ENCODE measurements around the gene IPO13.

The IPO13 gene, protein sequence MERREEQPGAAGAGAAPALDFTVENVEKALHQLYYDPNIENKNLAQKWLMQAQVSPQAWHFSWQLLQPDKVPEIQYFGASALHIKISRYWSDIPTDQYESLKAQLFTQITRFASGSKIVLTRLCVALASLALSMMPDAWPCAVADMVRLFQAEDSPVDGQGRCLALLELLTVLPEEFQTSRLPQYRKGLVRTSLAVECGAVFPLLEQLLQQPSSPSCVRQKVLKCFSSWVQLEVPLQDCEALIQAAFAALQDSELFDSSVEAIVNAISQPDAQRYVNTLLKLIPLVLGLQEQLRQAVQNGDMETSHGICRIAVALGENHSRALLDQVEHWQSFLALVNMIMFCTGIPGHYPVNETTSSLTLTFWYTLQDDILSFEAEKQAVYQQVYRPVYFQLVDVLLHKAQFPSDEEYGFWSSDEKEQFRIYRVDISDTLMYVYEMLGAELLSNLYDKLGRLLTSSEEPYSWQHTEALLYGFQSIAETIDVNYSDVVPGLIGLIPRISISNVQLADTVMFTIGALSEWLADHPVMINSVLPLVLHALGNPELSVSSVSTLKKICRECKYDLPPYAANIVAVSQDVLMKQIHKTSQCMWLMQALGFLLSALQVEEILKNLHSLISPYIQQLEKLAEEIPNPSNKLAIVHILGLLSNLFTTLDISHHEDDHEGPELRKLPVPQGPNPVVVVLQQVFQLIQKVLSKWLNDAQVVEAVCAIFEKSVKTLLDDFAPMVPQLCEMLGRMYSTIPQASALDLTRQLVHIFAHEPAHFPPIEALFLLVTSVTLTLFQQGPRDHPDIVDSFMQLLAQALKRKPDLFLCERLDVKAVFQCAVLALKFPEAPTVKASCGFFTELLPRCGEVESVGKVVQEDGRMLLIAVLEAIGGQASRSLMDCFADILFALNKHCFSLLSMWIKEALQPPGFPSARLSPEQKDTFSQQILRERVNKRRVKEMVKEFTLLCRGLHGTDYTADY

DNA sequence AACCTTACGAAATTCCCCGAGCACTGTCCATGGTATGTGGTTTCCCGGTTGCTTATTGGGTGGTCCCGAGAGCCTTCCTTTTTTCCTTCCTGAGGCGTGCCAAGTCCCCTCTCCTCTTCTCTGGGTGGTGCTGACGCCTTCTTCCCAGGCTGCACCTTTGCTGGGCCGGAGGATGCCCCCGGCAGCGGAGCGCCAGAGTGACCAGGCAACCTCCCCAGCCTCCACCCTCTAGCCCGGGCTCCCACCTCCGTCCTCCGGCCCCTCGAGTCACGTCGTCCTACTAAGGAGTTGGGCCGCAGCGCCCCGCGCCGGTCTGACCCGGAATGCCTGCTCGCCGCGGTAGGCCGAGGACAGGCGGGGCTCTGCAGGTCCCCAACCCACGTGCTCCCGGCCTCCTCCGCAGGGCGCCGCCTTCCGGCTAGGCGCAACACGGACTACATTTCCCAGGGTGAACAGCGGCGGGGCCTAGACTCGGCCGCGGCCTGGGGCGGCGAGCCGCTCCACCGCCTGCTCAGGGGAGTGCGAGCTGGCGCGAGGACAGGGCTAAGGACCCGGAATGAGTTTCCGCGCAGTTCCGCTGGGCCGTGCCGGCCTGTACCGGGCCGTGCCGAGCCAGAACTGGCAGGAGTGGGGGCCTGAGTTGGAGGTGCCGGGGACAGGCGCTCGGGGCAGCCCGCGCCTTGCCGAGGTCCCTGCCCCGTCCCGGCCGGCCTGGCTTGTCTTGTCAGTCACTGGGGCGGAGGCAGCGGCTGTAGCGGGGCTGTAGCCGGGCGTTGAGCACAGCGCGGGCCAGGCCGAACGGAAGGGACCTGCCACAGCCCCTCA is at the start of gene IPO13:
IPO13 (plus strand) TSS at position 715 of the 825 bp plus-strand sequence. CDS start 651 bp downstream, outside the sequence.
- DNase-seq, result peak; percentile 97

DNA sequence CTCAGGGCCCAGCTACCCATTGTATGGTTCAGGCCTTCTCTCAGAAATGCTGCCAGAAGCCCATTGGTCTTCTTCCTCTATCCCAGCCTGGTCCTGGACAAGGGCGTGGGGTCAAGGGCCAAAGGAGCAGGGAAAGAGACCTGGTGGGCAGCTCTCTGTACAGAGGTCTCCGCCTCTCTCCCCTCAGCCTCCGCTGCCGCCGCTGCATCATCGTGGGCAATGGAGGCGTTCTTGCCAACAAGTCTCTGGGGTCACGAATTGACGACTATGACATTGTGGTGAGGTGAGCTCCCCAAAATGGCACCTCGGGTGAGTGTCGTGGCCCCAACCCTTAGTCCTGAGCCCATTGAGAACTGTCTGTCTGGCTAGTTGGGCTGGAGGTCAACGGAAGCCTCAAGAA is 47.8 kb upstream of the IPO13 start:
- no peak for DNase-seq

DNA sequence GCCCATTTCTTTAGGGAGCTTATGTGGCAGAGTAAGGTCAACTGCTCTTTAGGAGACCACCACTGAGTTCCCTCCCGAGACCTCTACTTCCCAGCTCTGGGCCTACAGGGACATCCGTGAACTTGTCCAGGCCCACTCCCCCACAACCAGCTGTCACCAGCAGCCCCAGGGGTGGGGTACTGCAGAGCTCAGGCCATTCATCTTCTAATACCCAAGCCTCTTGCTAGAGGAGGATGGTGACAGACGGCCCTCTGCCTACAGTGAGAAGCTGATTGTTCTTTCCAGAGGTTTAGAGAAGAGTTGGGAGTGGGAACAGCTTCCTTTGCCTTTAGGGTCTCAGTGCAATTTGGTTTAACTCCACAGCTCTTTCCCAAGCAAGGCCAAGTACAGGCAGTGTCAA is 46.4 kb upstream of the IPO13 start:
- no peak for DNase-seq

DNA sequence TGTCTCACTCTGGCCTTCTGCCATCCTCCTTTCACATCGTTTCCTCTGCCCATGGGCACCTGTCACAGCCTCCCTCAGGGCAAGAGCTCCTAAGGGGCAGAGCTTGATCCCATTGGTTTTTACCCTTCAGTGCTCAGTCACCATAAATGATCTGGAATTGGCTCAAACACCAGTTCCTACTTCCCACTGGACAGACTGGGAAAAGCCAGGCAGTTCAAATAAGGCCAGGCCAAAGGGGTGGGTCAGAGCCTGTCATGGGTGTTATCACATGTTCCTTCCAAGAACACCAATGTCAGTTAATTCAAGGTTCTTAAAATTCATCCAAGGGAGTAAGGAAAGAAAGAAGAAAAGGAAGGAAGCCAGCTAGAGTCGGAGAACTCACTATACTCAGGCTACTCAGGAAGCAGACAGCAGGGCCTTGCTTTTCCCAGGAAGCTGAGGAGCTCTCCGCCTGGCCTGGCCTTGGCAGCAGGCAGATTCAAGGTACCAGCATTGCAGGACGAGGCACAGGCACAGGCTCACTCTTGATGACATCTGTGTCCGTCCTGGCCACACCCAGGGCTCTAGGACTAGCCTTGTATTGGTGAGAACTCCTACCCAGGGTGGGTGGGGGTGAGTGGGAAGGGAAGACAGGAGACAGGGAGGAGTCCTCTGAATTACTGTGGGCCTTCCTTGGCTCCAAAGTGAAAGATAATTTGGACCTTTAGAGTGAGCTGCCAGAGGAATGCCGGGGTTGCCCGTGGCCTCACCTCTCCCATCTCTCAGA is 45.4 kb upstream of the IPO13 start:
- no peak for DNase-seq

DNA sequence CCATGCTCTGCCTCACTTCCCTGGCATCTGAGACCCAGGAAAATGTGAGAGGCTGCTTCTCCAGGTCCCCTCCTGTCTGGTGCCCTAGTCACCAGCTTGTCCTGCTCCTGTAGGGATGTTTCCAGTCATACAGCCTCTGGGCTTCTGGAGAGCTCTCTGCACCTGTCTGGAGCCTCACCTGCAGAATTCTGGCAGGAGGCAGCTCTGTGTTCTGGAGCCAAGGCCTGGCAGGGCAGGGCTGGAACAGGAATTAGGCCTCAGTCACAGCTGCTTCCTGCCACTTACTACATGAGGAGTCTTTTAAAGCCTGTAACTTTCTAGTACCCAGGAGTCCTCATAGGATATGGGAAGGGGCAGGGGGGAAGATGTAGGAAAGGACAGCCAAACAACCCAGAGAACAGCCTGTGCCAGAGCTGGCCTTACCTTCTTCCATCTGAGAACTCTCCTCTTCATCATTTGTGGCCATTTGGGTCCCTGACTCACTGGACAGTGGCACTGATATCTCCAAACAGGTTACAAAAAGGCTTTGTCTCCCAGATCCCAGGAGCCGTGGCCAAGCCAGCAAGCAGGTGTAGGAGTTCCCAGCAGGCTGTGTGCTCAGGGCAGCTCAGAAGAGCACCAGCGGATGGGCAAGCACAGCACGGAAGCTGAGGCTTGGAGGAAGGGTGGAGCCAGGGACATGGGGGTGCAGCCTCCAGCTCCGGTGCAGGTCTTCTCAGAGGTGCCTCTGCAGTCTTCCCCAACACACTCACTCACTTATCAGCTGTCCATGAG is 44.5 kb upstream of the IPO13 start:
- DNase-seq, result no peak

DNA sequence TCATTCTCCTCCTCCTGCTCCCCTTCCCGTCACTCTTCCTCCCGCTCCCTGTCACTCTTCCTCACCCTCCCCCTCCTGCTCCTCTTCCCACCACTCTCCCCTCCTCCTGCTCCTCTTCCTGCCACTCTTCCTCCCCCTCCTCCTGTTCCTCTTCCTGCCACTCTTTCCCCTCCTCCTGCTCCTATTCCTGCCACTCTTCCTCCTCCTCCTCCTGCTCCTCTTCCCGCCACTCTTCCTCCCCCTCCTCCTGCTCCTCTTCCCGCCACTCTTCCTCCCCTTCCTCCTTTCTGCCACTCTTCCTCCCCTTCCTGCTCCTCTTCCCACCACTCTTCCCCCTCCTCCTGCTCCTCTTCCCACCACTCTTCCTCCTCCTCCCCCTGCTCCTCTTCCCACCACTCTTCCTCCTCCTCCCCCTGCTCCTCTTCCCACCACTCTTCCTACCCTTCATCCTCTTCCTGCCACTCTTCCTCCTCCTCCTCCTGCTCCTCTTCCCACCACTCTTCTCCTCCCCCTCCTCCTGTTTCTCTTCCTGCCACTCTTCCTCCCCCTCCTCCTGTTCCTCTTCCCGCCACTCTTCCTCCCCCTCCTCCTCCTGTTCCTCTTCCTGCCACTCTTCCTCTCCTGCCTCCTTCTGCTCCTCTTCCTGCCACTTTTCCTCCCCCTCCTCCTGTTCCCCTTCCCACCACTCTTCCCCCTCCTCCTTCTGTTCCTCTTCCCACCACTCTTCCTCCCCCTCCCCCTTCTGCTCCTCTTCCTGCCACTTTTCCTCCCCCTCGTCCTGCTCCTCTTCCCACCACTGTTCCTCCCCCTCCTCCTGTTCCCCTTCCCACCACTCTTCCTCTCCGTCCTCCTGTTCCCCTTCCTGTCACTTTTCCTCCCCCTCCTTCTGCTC is 41.8 kb upstream of the IPO13 start:
- no peak for DNase-seq

DNA sequence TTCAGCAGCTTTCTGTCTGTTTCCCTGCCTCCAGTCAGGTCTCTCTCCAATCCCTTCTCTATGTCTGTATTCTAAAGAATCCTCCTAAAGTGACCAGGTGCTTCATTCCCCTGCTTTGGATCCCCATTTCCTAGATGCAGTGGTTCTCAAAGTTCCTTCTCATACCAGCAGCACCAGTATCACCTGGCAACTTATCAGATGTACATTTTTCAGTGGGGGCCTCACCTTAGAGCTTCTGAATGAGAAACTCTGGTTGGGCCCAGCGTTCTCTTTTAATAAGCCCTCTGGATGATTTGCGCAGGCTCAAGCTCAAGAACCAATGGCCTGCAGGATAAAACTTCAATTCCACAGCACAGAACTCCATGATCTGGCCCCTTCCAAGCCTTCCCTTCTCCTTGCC is 38.5 kb upstream of the IPO13 start:
- DNase-seq, result no peak

DNA sequence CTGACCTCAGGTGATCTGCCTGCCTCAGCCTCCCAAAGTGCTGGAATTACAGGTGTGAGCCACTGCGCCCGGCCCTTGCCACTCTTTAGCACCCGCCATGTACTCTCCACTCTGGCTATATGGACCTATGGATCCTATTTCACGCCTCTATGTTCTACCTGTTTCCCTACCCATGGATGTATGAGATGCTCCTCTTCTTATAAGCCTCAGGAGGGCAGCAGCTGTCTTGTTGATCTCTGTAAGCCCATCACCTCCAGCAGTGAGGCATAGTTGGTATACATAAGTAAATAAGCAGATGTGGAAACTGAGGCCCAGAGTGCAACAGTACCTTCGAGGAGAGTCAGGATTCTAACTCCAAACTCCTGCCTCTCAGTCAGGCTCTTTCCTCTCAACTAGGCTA is 37.9 kb upstream of the IPO13 start:
- DNase-seq, result no peak

DNA sequence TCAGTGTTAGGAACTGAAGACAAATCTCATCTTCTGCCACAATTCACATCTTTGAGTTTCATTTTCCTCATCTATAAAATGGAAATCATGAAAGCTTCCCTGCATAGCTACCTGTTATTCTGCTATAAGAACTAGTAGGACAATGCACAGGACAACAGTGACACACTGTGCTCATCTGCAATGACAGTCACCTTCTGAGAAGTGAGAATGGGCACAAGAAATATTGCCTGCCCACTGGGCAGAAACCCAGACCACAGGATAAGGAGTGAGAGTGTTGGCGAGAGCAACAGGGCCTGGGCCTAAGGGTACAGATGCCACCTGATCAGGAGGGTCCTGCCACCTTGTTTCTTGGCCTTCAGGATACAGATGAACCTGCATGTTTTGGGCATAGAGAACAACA is 36.4 kb upstream of the IPO13 start:
- DNase-seq, result no peak

DNA sequence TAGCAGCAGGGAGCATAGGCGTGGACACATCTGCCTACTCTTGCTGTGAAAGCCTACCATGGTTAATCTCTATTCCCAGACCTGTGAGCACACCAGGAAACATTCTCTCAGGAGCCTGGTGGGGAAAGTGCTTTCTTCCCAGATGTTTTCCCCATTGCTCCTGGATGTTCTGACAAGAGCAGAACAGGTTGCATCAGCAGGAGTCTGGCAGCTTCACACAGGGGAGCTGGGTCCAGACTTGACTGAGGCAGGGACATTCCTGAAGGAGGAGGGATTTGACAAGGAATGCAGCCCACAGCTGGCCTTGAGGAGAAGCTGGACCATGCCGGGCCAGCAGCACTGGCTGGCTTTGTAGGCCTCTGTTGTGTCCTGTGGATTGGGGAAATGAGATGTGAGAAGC is 34.1 kb upstream of the IPO13 start:
- no peak for DNase-seq

DNA sequence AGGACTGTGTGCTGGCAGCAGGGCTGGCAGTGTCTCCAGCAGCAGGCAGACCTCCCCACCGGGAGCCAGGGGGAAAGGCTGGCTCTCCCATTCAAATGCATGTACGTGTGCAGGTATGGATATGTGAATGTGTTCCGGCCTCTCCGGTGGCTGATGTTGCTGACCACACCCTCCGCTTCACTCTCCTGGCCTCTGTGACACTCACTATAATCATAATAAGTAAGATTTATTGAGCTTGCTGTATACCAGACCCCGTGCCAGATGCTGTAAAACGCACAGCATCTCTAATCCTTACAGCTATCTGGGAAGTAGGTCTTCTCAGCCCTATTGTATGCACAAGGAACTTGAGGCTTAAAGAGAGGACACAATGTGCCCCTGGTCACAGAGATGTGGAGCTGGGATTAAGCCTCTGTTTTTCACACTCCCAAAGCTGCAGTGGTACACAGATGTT is 33.7 kb upstream of the IPO13 start:
- no peak for DNase-seq

DNA sequence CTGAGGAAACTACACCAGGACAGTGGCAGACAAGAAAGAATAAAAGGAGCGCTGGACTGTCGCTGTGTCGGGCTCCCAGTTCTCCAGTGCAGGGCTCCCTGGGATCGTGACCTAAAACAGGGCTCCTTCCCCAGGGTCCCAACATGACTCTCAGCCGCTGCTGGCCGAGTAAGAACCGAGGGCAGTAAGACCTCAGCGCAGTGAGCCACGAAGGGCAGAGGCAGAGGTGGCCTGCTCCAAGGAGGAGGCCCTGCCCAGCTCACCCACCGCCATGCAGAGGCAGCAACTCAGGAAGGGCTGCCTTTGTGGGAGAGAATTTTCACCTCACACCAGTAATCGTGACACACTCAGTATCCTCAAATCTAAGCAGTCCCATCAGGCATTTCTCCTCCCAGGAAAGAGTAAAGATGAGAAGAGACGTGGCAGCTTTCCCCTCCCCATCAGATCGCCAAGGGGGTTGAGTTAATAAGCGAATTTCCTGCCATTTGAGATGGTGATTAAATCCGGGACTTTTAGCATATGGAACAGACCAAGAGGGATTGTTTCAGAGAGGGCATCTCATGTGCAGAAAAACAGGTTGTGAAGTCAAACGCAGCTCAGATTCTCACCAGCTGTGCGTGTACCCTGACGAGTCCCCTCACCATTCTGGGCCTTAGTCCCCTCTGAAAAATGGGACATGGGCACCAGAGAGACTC is 32.9 kb upstream of the IPO13 start:
- no peak for DNase-seq

DNA sequence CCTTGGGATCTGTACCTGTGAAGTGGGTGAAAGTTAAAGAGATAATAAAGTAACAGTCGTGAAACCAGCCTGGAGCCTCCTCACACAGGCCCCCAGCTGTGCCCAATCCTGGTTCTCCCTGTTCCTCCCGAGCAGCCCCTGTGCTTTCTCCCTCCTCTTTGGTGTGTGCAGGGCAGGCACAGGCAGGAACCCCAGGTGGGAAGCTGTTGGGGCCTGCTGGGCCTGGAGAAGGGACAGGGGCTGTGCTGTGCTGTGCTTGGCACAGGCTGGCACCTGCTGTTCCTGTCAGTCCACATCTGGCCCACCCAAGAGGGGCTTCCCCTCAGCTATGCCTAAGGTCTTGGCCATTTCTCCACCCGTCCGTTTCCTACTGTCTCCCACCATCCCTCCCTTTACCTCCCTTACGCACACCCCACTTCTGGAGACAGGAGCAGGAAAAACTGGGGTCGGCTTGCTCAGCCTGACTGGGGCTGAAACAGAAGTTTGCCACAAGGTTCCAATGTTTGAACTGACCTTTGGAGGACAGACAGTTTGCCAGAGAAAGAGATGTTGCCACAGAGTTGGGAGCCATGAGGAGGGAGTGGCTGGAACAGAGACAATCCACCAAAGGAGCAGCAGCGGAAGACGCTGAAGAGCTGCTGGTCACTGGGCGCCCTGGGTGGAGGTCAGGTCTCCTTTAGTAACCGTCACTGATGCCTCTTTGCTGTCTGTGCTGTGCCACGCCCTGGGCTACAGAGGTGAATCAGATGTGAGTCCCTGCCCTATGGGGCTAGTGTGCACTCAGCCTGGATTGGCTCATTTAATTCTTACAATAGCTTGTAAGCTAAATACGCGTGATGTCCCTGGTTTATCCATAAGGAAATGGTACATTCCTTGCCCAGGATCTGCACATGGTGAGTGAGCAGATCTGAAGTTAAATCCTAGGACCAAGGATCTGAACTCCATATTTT is 31.9 kb upstream of the IPO13 start:
- no peak for DNase-seq

DNA sequence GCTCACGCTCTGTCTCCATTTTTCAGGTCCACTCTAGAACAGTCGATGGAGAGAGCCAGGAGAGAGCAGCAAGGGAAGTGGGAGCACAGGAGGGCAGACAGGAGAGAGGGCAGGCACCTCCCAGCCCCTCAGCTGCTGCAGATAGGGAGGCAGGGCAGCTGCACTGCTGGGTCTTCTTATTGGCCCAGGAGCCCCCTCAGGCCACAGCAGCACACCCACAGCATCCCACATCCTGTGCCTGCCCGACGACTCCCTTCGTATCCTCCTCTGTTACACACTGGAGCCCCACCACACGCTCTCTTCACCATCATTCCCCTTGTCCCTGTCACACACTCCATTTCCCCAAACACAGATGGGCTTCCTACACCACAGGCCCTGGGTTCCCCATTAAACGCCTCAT is 26.8 kb upstream of the IPO13 start:
- no peak for DNase-seq

DNA sequence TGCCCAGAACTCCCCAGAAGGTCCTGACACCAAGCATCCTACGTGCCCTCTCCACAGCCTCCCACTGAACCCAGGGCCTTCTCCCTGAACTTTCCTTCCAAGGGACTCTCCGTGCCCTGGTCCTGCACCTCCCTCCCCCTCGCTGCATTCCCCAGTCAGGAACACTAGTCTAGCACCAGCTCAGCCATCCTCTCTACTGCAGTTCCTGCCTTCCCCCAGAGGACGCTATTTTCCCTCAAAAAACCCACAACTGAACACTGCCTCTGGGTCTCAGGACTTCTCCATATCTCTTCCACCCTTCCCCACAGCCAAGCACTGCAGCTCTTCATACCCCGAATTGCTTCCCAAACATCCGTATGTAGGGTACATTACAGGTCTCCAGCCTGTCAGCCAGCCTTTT is 25.7 kb upstream of the IPO13 start:
- no peak for DNase-seq

DNA sequence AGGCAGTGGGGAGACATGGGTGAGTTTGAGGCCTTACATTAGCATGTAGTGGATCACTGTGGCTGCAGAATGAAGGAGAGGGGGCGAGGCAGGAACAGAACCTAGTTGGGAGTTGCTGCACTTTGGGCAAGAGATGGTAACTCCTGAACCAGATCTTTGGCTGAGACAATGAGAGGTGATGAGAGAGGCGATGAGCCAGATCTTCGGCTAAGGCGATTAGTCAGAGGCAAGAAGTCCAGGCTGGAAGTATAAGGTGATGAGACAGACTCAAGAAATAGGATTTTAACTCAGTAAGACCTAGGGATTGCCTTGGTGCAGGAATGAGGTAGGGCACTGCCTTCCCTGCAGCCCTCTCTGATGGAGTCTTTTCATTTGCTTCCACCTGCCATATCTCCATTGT is 22.2 kb upstream of the IPO13 start:
- DNase-seq, result no peak

DNA sequence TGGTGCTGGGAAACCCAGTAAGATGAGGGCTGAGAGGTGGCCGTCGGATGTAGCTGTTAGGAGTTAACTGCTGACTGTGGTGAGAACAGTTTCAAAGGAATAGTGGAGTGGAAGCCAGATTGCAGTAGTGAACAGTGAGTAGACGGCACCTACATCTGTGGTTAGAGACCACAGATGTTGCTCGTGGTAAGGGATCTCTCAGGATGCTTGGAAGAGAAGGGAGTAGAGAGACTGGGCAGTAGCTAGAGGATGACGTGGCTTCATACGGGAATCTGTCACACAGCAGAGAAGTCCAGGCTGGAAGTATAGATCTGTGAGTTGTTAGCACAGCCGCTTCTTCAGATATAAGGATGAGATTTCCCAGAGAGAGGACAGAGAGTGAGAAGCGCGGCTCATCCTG is 20.9 kb upstream of the IPO13 start:
- DNase-seq, result no peak

DNA sequence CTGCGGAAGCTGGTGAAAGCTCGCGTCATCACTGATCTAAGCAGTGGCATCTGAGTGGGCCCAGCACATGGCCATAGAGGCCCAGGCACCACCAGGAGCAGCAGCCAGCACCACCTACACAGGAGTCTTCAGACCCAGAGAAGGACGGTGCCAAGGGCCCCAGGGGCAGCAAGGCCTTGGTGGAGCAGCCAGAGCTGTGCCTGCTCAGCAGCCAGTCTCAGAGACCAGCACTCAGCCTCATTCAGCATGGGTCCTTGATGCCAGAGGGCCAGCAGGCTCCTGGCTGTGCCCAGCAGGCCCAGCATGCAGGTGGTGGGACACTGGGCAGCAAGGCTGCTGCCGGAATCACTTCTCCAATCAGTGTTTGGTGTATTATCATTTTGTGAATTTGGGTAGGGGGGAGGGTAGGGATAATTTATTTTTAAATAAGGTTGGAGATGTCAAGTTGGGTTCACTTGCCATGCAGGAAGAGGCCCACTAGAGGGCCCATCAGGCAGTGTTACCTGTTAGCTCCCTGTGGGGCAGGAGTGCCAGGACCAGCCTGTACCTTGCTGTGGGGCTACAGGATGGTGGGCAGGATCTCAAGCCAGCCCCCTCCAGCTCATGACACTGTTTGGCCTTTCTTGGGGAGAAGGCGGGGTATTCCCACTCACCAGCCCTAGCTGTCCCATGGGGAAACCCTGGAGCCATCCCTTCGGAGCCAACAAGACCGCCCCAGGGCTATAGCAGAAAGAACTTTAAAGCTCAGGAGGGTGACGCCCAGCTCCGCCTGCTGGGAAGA is 16.4 kb upstream of the IPO13 start:
- no peak for DNase-seq

All from inflammatory macrophage treated with lipopolysaccharide for 4 hours (primary cell).